Neural crest cell (in vitro differentiated cells): ENCODE data around the gene CUBN. TPM values are rescaled to one million over a fixed set of nuclear protein-coding genes. Genes with fewer than 3 reads are reported as not detected.

Experiments
- DNase-seq: peaks from one replicate; pipeline ENCODE4 v3.0.0; 2021; ENCODE audit warnings: low read depth, mixed read lengths, low spot score
- H3K27ac Mint-ChIP-seq: one replicate; pipeline ENCODE4 v1.8.0; 2021; ENCODE audit warnings: mild to moderate bottlenecking, mixed read lengths; ENCODE audit not compliant: unreplicated experiment
- H3K27me3 Mint-ChIP-seq: 2 replicates; pipeline ENCODE4 v1.8.0; 2021; ENCODE audit warnings: low read depth, mild to moderate bottlenecking, mixed read lengths
- H3K36me3 Mint-ChIP-seq: 2 replicates; pipeline ENCODE4 v1.8.0; 2021; ENCODE audit warnings: low read depth, mild to moderate bottlenecking, mixed read lengths
- H3K4me1 Mint-ChIP-seq: 2 replicates; pipeline ENCODE4 v1.8.0; 2021; ENCODE audit warnings: mixed read lengths
- H3K4me3 Mint-ChIP-seq: one replicate; pipeline ENCODE4 v1.8.0; 2021; ENCODE audit warnings: mild to moderate bottlenecking, mixed read lengths
- H3K9me3 Mint-ChIP-seq: 2 replicates; pipeline ENCODE4 v1.8.0; 2021; ENCODE audit warnings: mixed read lengths
- CTCF ChIP-seq: fragments of 200-600 bp; sonication (generic); conservative IDR thresholded peaks from 2 replicates; pipeline ENCODE4 v1.5.0; 2021; ENCODE audit warnings: antibody characterized with exemption, mild to moderate bottlenecking
- total RNA-seq: library from RNA; stranded (reverse); gene quantifications from 2 replicates; pipeline ENCODE4 v1.2.1, GENCODE V29; 2021

The CUBN gene
- total RNA-seq, 1 donor from 2014 or later: 2.2 TPM

DNA sequence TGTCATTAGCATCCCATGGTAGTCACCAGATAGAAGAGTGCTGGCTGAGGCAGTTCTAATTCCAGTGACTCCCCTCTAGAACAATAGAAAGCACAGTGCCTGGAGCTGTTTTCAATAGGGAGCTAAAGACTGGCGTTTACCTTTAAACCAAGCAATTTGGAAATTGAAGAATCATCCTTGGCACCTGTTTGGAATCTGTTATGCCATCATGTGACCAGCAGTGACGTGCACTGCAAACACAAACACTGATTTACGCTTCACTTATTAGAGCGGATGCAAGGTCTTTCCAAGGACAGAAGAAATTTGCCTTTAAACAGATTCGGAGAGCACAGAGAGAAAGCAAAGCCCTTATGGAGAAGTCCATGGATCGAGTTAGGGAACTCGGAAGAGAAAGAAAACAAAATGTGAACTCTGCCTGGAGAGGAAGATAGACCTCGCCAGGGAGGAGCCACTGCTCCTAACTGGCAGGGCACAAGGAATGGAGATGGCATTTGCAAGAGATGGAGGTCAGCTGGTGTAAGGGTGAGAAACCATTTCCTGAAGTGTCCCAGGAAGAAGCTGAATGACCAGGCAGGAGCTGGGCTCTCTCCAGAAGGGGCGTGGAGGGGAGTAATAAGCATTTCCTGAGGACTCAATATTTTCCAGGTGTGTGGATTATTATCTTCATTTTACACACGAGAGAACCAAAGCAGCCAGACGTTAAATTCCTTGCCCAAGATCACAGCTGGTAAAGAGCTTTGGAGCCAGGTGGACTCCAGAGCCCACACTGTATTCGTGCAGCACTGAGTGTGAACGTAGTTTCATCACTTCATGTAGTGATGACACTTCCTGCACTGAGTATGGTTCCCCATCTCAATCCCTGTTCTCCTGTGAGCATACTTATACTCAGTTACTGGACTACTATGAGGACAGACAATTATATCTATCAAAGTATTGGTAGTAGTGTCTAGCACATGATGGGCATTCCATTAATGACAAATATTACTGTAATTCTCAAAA lies 97.7 kb downstream of the CUBN start:
- Mint-ChIP-seq H3K36me3 (no peaks in the 10 kb centered on the region), H3K27ac (no peak overlapping the region), H3K9me3 (no peaks in the 10 kb centered on the region), H3K4me3 (no peak overlapping the region), H3K4me1 (peaks cover 37% of the 10 kb centered on the region), H3K27me3 (no peaks in the 10 kb centered on the region)
- no peak for TF ChIP-seq CTCF
- DNase-seq: no peak

DNA sequence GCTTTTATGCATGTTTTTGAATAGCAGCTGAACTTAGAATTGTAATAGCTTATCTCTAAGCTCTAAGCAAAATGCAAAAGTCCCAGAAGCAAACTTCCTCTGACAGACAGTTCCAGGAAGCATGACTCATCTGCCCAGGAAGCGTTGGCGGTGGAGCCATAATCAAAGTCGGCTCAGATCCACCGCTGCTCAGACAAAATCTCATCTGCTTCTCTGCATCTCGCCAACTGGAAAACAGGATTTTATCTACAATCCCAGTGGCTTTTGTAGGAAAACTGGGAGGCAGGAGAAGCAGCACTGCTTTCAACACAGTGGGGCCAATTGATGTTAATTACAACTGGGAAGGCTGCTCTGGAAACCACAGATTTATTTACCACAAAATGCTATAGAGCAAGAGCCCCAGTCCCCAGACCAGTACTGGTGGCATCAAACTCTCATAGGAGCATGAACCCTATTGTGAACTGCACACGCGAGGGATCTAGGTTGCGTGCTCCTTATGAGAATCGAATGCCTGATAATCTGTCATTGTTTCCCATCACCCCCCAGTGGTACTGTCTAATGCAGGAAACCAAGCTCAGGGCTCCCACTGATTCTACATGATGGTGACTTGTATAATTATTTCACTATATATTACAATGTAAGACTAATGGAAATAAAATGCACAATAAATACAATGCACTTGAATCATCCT lies 99.9 kb downstream of the CUBN start:
- TF ChIP-seq CTCF: no peak
- H3K4me1 Mint-ChIP-seq: peaks cover 55% of the 10 kb centered on the region
- H3K27ac Mint-ChIP-seq: peak overlapping the region; percentile 81
- H3K36me3 Mint-ChIP-seq: no peaks in the 10 kb centered on the region
- DNase-seq: no peak
- no peaks in the 10 kb centered on the region for H3K9me3 Mint-ChIP-seq
- no peaks in the 10 kb centered on the region for H3K27me3 Mint-ChIP-seq
- H3K4me3 Mint-ChIP-seq: peak overlapping the region; percentile 41

GRCh38 chr10:17029239-17029580 lies 100.4 kb downstream of the CUBN start:
- Mint-ChIP-seq H3K4me1 (peaks cover 59% of the 10 kb centered on the region), H3K27me3 (no peaks in the 10 kb centered on the region), H3K9me3 (no peaks in the 10 kb centered on the region), H3K27ac (peak overlapping the region; percentile 81), H3K36me3 (no peaks in the 10 kb centered on the region), H3K4me3 (peak overlapping the region; percentile 41)
- DNase-seq: no peak
- no peak for TF ChIP-seq CTCF

- H3K4me1 Mint-ChIP-seq: peaks cover 59% of the 10 kb centered on the region
- peak overlapping the region; percentile 74 for H3K27ac Mint-ChIP-seq
- no peaks in the 10 kb centered on the region for H3K9me3 Mint-ChIP-seq
Observed at GRCh38 chr10:17028798-17029197, 100.8 kb downstream of the CUBN start.

More at GRCh38 chr10:17028798-17029197, 100.8 kb downstream of the CUBN start:
- Mint-ChIP-seq H3K27me3 (no peaks in the 10 kb centered on the region), H3K36me3 (no peaks in the 10 kb centered on the region), H3K4me3 (no peak overlapping the region)
- no peak for TF ChIP-seq CTCF
- no peak for DNase-seq
